ENCODE data around the gene TRAPPC3. TPM values are rescaled to one million over a fixed set of nuclear protein-coding genes. Genes with fewer than 3 reads are reported as not detected.

Gene TRAPPC3
- total and polyA plus RNA-seq, 9 of the 15 experiments (the other 6 are each of a cell fraction or from before 2014, with no cell fraction given): 20.6 to 141 (median 112) TPM

DNA sequence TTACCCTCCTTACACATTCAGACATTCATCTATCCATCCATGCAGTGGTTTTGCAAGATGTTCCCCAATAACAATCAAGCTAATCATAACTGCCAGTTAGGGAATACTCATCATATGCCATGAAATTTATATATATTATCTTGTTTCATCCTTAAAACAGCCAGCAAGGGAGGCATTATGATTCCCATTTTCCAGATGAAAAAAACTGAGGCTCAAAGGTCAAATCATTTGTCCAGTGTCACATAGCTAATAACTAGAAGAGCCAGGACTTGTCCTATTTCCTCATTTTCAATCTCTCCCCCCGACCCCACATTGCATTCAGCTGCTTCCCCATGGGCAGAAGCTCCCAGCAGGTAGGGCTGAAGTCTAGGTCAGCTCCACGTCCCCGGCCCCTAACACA is 17.3 kb downstream of the TRAPPC3 start:
- FAIRE-seq: no peak
- Histone ChIP-seq H3K27ac (ENCODE audit: extremely low read depth, low read depth, low read length) (no peak overlapping the region), H3K27me3 (ENCODE audit: control insufficient read depth in 2 of 2, insufficient read depth in 2 of 2, low read length in 2 of 2) (no peaks in the 10 kb centered on the region), H3K4me3 (no peak overlapping the region), H2AFZ (ENCODE audit: low read depth, low read length) (no peak overlapping the region), H3K4me2 (ENCODE audit: insufficient read depth, low read length) (no peak overlapping the region), H3K4me1 (replicated peaks in 1 of 2; ENCODE audit: control insufficient read depth in 2 of 2, insufficient read depth in 2 of 2, low read length in 2 of 2) (peaks cover 18 to 21% of the 10 kb centered on the region in 2 experiments), H3K9ac (ENCODE audit: insufficient read depth in 1 of 2, low read depth in 2 of 2, low read length in 2 of 2) (no peak overlapping the region), H3K9me1 (ENCODE audit: control insufficient read depth, insufficient read depth, low read length) (no peaks in the 10 kb centered on the region), H3K9me3 (replicated peaks; ENCODE audit: control insufficient read depth, insufficient read depth, low read depth, low read length) (no peaks in the 10 kb centered on the region), H3K79me2 (ENCODE audit: control insufficient read depth, insufficient read depth, low read length) (no peaks in the 10 kb centered on the region), H4K20me1 (replicated peaks; ENCODE audit: control insufficient read depth, insufficient read depth, low read length) (no peaks in the 10 kb centered on the region), H3K36me3 (ENCODE audit: control insufficient read depth, insufficient read depth, low read length) (peaks cover 12% of the 10 kb centered on the region; the same call in 2 of the 3 replicates)
- no TSS peak for BruUV-seq (replicated peaks)
- CTCF ChIA-PET (ENCODE audit: low intra/inter-chr PET ratio): no interaction called here
- POLR2A ChIA-PET: interaction anchor here (0.6 to 1.1 kb wide), 4 partner anchors 10 to 30 kb away, joined by 3 to 4 read pairs (median 4); no protein-coding TSS in a partner anchor
- ATAC-seq: no peak
- intact Hi-C loops (cut with micrococcal nuclease): no loop called here
- in situ Hi-C loops (cut with MboI): no loop called here
- 0 out of 4 replicates have a peak, but pooled peaks have one; percentile 9 to 10 for TF ChIP-seq KDM1A (IDR thresholded peaks at IDR 0.05)
- peak; percentile 82 for TF ChIP-seq ESRRA (IDR thresholded peaks at IDR 0.05; ENCODE audit: borderline replicate concordance, low read depth)
- TF ChIP-seq, protein P1, sequence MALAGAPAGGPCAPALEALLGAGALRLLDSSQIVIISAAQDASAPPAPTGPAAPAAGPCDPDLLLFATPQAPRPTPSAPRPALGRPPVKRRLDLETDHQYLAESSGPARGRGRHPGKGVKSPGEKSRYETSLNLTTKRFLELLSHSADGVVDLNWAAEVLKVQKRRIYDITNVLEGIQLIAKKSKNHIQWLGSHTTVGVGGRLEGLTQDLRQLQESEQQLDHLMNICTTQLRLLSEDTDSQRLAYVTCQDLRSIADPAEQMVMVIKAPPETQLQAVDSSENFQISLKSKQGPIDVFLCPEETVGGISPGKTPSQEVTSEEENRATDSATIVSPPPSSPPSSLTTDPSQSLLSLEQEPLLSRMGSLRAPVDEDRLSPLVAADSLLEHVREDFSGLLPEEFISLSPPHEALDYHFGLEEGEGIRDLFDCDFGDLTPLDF (CRISPR knock-in tag; IDR thresholded peaks at IDR 0.05): no peak
- DNase-seq (ENCODE audit: extremely low read depth in 1 of 4, low spot score in 3 of 4): no peak
- 38% methylated on average over 3 of the region's 3 CpGs for WGBS (ENCODE audit: insufficient coverage, low coverage, missing lambda C conversion rate)

DNA sequence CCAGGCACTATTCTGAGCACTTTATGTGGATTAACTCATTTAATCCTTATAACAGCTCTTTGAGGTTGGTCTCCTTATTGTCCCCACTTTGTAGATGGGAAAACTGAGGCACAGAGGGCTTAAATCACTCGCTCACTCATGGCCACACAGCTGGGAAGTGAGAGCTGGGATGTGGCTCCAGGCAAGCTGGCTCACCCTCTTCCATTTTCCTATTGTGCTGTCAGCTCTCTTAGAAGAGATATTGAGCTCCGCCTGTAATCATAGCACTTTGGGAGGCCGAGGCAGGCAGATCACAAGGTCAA is 20.4 kb downstream of the TRAPPC3 start:
- ChIA-PET POLR2A (interaction anchor here (0.7 to 2.3 kb wide), 4 partner anchors 11 to 55 kb away, joined by 3 to 19 read pairs (median 4); partner anchors contain the start of gene TRAPPC3), CTCF (ENCODE audit: low intra/inter-chr PET ratio) (interaction anchor here (0.6 kb wide), 1 partner anchor 1067 kb away, joined by 3 read pairs; no protein-coding TSS in a partner anchor)
- in situ Hi-C loops (cut with MboI) (no loop called here), intact Hi-C loops (cut with micrococcal nuclease) (no loop called here)
- DNase-seq (ENCODE audit: extremely low read depth in 1 of 4, low spot score in 3 of 4): no peak
- Histone ChIP-seq H3K9me1 (ENCODE audit: control insufficient read depth, insufficient read depth, low read length) (no peaks in the 10 kb centered on the region), H3K79me2 (ENCODE audit: control insufficient read depth, insufficient read depth, low read length) (no peaks in the 10 kb centered on the region), H3K4me1 (replicated peaks in 1 of 2; ENCODE audit: control insufficient read depth in 2 of 2, insufficient read depth in 2 of 2, low read length in 2 of 2) (peaks cover 16 to 42% of the 10 kb centered on the region in 2 experiments), H2AFZ (ENCODE audit: low read depth, low read length) (no peak overlapping the region), H3K27me3 (ENCODE audit: control insufficient read depth in 2 of 2, insufficient read depth in 2 of 2, low read length in 2 of 2) (no peaks in the 10 kb centered on the region), H3K4me2 (ENCODE audit: insufficient read depth, low read length) (no peak overlapping the region), H3K9me3 (replicated peaks; ENCODE audit: control insufficient read depth, insufficient read depth, low read depth, low read length) (no peaks in the 10 kb centered on the region), H3K36me3 (ENCODE audit: control insufficient read depth, insufficient read depth, low read length) (no peaks in the 10 kb centered on the region), H3K9ac (ENCODE audit: insufficient read depth in 1 of 2, low read depth in 2 of 2, low read length in 2 of 2) (no peak overlapping the region), H3K4me3 (no peak overlapping the region), H4K20me1 (replicated peaks; ENCODE audit: control insufficient read depth, insufficient read depth, low read length) (no peaks in the 10 kb centered on the region), H3K27ac (ENCODE audit: extremely low read depth, low read depth, low read length) (no peak overlapping the region)
- no peak for FAIRE-seq
- 49% methylated on average over 3 of the region's 3 CpGs for WGBS (ENCODE audit: insufficient coverage, low coverage, missing lambda C conversion rate)
- BruUV-seq (replicated peaks): no TSS peak
- ATAC-seq: no peak
- TF ChIP-seq RFX1 (IDR thresholded peaks at IDR 0.05): no peak
- TF ChIP-seq POU5F1 (IDR thresholded peaks at IDR 0.05; ENCODE audit: borderline replicate concordance, low read depth, low read length, partially characterized antibody): no peak
- TF ChIP-seq MCM3 (IDR thresholded peaks at IDR 0.05): no peak
- TF ChIP-seq CBX3 (IDR thresholded peaks at IDR 0.05; ENCODE audit: borderline replicate concordance in 1 of 2, low read length in 2 of 2): no peak
- no peak for TF ChIP-seq ZNF717 (CRISPR knock-in tag; IDR thresholded peaks at IDR 0.05)
- peak in 1 of 2 experiments; percentile 42; a peak in 1 of 4 replicates for TF ChIP-seq RCOR1 (IDR thresholded peaks at IDR 0.05; ENCODE audit: borderline replicate concordance in 1 of 2, low read depth in 2 of 2, low read length in 2 of 2)
- no peak for TF ChIP-seq CEBPB (tag; IDR thresholded peaks at IDR 0.05)
- TF ChIP-seq, protein P2, sequence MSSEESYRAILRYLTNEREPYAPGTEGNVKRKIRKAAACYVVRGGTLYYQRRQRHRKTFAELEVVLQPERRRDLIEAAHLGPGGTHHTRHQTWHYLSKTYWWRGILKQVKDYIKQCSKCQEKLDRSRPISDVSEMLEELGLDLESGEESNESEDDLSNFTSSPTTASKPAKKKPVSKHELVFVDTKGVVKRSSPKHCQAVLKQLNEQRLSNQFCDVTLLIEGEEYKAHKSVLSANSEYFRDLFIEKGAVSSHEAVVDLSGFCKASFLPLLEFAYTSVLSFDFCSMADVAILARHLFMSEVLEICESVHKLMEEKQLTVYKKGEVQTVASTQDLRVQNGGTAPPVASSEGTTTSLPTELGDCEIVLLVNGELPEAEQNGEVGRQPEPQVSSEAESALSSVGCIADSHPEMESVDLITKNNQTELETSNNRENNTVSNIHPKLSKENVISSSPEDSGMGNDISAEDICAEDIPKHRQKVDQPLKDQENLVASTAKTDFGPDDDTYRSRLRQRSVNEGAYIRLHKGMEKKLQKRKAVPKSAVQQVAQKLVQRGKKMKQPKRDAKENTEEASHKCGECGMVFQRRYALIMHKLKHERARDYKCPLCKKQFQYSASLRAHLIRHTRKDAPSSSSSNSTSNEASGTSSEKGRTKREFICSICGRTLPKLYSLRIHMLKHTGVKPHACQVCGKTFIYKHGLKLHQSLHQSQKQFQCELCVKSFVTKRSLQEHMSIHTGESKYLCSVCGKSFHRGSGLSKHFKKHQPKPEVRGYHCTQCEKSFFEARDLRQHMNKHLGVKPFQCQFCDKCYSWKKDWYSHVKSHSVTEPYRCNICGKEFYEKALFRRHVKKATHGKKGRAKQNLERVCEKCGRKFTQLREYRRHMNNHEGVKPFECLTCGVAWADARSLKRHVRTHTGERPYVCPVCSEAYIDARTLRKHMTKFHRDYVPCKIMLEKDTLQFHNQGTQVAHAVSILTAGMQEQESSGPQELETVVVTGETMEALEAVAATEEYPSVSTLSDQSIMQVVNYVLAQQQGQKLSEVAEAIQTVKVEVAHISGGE (CRISPR knock-in tag; IDR thresholded peaks at IDR 0.05): no peak
- TF ChIP-seq BRD9 (IDR thresholded peaks at IDR 0.05; ENCODE audit: low read depth, partially characterized antibody): no peak

Measured in K562 (cell line).